Lung (tissue), 12 donors: Measurements from ENCODE around the gene RUSC2. TPM values are rescaled to one million over a fixed set of nuclear protein-coding genes. Genes with fewer than 3 reads are reported as not detected.
"Not testable (repeated sequence)": the region's sequence is repeated elsewhere in the genome, so short reads cannot be mapped to it uniquely, and the experiment has no call there.

Experiments used
- ATAC-seq: fragments of 200-7000 bp; cut with Tn5 transposase; one replicate; pipeline ENCODE4 v1.9.1; 2020; ENCODE audit warnings: moderate number of reproducible peaks; ENCODE audit not compliant: insufficient read depth, low FRiP score
- DNase-seq, 3 donors: peaks; one replicate each; pipeline ENCODE4 v3.0.0-alpha.2; 2013 to 2017
- H3K27ac ChIP-seq, 2 donors: one replicate each; pipeline ENCODE4 v1.5.1; 2013; ENCODE audit warnings: mild to moderate bottlenecking in 2 of 2, moderate library complexity in 2 of 2, control low read depth in 1 of 2, inconsistent platforms in 1 of 2, low read depth in 1 of 2, low read length in 1 of 2
- H3K27me3 ChIP-seq, 3 donors: one replicate each; pipeline ENCODE4 v1.5.1; 2013; ENCODE audit warnings: low read length in 2 of 3; ENCODE audit not compliant: control insufficient read depth in 3 of 3, insufficient read depth in 3 of 3
- H3K36me3 ChIP-seq, 4 donors: one replicate each; pipeline ENCODE4 v1.5.1; 2013; ENCODE audit warnings: low read length in 4 of 4, mild to moderate bottlenecking in 1 of 4, moderate library complexity in 1 of 4; ENCODE audit not compliant: control insufficient read depth in 4 of 4, insufficient read depth in 4 of 4
- H3K4me1 ChIP-seq, 5 donors: one replicate each; pipeline ENCODE4 v1.5.1; 2013; ENCODE audit warnings: low read length in 5 of 5, mild to moderate bottlenecking in 2 of 5, moderate library complexity in 1 of 5; ENCODE audit not compliant: control insufficient read depth in 5 of 5, insufficient read depth in 5 of 5
- H3K4me3 ChIP-seq: one replicate; pipeline ENCODE4 v1.5.1; 2013; ENCODE audit warnings: mild to moderate bottlenecking, control low read depth, moderate library complexity
- H3K9ac ChIP-seq, 2 donors: one replicate each; pipeline ENCODE4 v1.5.1; 2013; ENCODE audit warnings: low read length in 2 of 2, control low read depth in 1 of 2; ENCODE audit not compliant: insufficient read depth in 1 of 2
- H3K9me3 ChIP-seq, 4 donors: one replicate each; pipeline ENCODE4 v1.5.1; 2013; ENCODE audit warnings: low read length in 3 of 4, mild to moderate bottlenecking in 1 of 4, moderate library complexity in 1 of 4; ENCODE audit not compliant: control insufficient read depth in 4 of 4, insufficient read depth in 3 of 4
- WGBS, 2 donors: extraction: QIAGEN DNeasy Blood & Tissue Kit; methylation state at CpG; one replicate each; pipeline ENCODE4 v1.1.7; 2013; 5-methylcytosine and 5-hydroxymethylcytosine counted together
- polyA plus RNA-seq, 2 donors: library from polyadenylated mRNA; stranded (reverse); fragments of 200-250 nt; gene quantifications; one replicate each; pipeline ENCODE4 v1.2.1, GENCODE V29; 2013
- total RNA-seq, 2 donors: library from RNA; depleted of rRNA in 1 of 2; stranded (reverse); fragments of >200 nt in 1 of 2; gene quantifications; one replicate each; pipeline ENCODE4 v1.2.1, GENCODE V29; 2014 to 2021
- TF ChIP-seq, protein P1 (sequence below): IDR thresholded peaks from 2 replicates; pipeline ENCODE4 v1.5.1; 2012; ENCODE audit warnings: mild to moderate bottlenecking; ENCODE audit errors: control extremely low read depth, extremely low read depth
- donor health status: control.
- donor health status: control.
- donor health status: Bipolar disorder and iron deficiency.
- donor health status: healthy.
- donor health status: DM: yes; HTN: yes; CAD: no.

RUSC2 gene
- total and polyA plus RNA-seq, 4 donors = 12.2 to 25.7 (median 14.7) TPM

GRCh38 chr9:35526087-35526801 is 36.3 kb downstream of the RUSC2 start:
- peaks cover 3 to 27% (median 11%) of the 10 kb centered on the region in 5 donors for H3K4me1 ChIP-seq
- ATAC-seq = no peak
- peak overlapping the region in 1 of 2 donors; percentile 47 for H3K27ac ChIP-seq
- H3K36me3 ChIP-seq = peaks cover 0 to 3% (median 0%) of the 10 kb centered on the region in 4 donors
- TF ChIP-seq, protein P1, sequence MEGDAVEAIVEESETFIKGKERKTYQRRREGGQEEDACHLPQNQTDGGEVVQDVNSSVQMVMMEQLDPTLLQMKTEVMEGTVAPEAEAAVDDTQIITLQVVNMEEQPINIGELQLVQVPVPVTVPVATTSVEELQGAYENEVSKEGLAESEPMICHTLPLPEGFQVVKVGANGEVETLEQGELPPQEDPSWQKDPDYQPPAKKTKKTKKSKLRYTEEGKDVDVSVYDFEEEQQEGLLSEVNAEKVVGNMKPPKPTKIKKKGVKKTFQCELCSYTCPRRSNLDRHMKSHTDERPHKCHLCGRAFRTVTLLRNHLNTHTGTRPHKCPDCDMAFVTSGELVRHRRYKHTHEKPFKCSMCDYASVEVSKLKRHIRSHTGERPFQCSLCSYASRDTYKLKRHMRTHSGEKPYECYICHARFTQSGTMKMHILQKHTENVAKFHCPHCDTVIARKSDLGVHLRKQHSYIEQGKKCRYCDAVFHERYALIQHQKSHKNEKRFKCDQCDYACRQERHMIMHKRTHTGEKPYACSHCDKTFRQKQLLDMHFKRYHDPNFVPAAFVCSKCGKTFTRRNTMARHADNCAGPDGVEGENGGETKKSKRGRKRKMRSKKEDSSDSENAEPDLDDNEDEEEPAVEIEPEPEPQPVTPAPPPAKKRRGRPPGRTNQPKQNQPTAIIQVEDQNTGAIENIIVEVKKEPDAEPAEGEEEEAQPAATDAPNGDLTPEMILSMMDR = no peak
- no peak overlapping the region for H3K4me3 ChIP-seq
- no peaks in the 10 kb centered on the region for H3K27me3 ChIP-seq
- no peak overlapping the region for H3K9ac ChIP-seq
- 3 to 18% methylated on average over 1 of the region's 1 CpG for WGBS, 2 donors
- no peaks in the 10 kb centered on the region for H3K9me3 ChIP-seq
- peak in 2 of 3 donors; percentile 77 to 78 for DNase-seq

DNA sequence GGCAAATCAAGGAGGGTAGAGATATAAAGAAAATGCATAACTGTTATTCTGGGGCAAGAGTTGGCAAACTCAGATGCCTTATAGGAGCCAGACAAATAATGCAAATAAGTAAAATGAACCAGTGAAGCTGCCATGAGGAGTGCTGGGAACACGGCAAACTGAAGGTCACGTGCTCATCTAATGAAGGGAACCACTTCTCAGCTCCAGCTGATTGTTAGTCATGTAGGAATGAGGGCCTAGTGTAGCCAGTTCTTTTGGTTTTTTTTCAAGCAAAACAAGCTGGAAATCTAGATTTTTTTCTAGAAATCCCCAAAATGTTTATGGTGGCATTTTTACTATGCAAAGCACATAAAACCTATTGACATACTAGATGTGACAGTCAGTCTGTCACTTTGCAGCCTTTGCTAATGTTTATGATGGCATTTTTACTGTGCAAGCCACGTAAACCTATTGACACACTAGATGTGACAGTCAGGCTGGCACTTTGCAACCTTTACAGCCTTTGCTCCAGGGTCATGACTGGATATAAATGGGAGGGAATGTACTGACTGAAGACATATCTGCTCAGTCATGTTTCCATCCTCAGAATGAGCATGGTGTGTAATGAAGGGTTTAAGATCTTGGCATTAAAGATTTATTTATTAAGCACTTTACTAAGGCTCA is 39.4 kb downstream of the RUSC2 start:
- ATAC-seq (no peak), DNase-seq (peak in 1 of 3 donors; percentile 59)
- 77 to 79% methylated on average over 3 of the region's 3 CpGs for WGBS, 2 donors
- Histone ChIP-seq H3K4me3 (no peak overlapping the region), H3K27me3 (no peaks in the 10 kb centered on the region), H3K27ac (no peak overlapping the region), H3K36me3 (peaks cover 0 to 3% (median 0%) of the 10 kb centered on the region in 4 donors), H3K9me3 (no peaks in the 10 kb centered on the region), H3K9ac (no peak overlapping the region), H3K4me1 (peaks cover 0 to 18% (median 13%) of the 10 kb centered on the region in 5 donors)
- TF ChIP-seq, protein P1 = no peak

DNA sequence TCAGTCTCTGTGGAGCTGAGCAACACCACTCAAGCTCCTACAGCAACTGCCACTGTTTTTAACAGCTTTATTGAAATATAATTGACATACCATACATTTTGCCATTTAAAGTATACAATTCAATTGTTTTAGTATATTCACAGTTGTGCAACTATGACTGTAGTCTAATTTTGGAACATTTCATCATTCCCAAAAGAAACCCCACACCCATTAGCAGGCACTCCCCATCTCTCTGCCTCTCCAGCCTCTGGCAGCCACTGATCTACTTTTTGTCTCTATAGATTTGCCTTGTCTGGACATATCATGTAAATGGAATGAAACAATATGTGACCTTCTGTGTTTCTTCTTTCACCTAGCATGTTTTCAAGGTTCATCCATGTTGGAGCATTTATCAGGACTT is 43.5 kb downstream of the RUSC2 start:
- TF ChIP-seq, protein P1 = no peak
- H3K4me1 ChIP-seq = peaks cover 5 to 20% (median 9%) of the 10 kb centered on the region in 5 donors

GRCh38 chr9:35534921-35535320 is 45.0 kb downstream of the RUSC2 start:
- H3K27ac ChIP-seq, H3K4me3 ChIP-seq, H3K9ac ChIP-seq, H3K36me3 ChIP-seq, H3K9me3 ChIP-seq, ATAC-seq, DNase-seq, H3K27me3 ChIP-seq: not testable (repeated sequence)
- H3K4me1 ChIP-seq = peaks cover 15 to 21% (median 20%) of the 10 kb centered on the region in 5 donors
- 66 to 75% methylated on average over 3 of the region's 3 CpGs for WGBS, 2 donors

More for the DNA sequence above, 43.5 kb downstream of the RUSC2 start:
- Histone ChIP-seq H3K27ac (no peak overlapping the region), H3K4me3 (no peak overlapping the region), H3K27me3 (no peaks in the 10 kb centered on the region), H3K9ac (no peak overlapping the region), H3K9me3 (no peaks in the 10 kb centered on the region), H3K36me3 (peaks cover 0 to 3% (median 0%) of the 10 kb centered on the region in 4 donors)
- ATAC-seq (no peak), DNase-seq (no peak)
